DOHH2 (cell line): ENCODE measurements around the gene CDC42SE2.

Experiments
- EZH2phosphoT487 ChIP-seq: fragments of 200-600 bp; sonication (generic); IDR thresholded peaks from 2 replicates; pipeline ENCODE4 v1.6.1; 2017; ENCODE audit warnings: borderline replicate concordance, mild to moderate bottlenecking, antibody characterized with exemption, low read length, moderate library complexity, mixed read lengths
- TF ChIP-seq, protein P1 (sequence below): fragments of 200-600 bp; sonication (generic); IDR thresholded peaks from one replicate; pipeline ENCODE4 v1.5.1; 2014; ENCODE audit warnings: antibody characterized with exemption, mild to moderate bottlenecking, low read depth, low read length; ENCODE audit not compliant: poor library complexity, severe bottlenecking

DNA sequence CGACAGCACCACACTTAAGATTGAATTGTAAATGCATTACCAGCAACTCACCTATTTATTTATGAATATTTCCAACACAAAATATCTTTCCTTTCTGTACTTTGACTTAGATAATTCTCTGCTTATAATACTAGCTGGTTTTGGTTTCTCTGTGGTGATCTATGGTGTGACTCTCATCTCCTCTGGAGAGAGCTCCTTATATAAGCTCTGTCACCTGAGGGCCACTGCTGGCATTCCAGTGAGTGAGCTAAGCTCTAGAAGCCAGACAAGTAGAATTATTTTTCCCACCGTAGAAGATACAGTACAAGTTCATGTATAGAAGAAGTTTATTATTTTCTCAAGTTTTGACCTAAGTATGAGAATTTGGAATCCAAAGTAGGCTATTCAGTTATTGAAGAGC, 111.5 kb downstream of the CDC42SE2 start:
- TF ChIP-seq, protein P1, sequence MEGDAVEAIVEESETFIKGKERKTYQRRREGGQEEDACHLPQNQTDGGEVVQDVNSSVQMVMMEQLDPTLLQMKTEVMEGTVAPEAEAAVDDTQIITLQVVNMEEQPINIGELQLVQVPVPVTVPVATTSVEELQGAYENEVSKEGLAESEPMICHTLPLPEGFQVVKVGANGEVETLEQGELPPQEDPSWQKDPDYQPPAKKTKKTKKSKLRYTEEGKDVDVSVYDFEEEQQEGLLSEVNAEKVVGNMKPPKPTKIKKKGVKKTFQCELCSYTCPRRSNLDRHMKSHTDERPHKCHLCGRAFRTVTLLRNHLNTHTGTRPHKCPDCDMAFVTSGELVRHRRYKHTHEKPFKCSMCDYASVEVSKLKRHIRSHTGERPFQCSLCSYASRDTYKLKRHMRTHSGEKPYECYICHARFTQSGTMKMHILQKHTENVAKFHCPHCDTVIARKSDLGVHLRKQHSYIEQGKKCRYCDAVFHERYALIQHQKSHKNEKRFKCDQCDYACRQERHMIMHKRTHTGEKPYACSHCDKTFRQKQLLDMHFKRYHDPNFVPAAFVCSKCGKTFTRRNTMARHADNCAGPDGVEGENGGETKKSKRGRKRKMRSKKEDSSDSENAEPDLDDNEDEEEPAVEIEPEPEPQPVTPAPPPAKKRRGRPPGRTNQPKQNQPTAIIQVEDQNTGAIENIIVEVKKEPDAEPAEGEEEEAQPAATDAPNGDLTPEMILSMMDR: no peak
- TF ChIP-seq EZH2phosphoT487: no peak
